HG02970 (cell line): ENCODE results near the gene GNAZ.

ENCODE experiments used
- ATAC-seq: cut with Tn5 transposase; IDR thresholded peaks from one replicate; pipeline ENCODE4 v1.9.1; 2021; ENCODE audit warnings: mild to moderate bottlenecking, moderate library complexity, moderate number of reproducible peaks; ENCODE audit not compliant: unreplicated experiment, low FRiP score

The GNAZ gene

DNA sequence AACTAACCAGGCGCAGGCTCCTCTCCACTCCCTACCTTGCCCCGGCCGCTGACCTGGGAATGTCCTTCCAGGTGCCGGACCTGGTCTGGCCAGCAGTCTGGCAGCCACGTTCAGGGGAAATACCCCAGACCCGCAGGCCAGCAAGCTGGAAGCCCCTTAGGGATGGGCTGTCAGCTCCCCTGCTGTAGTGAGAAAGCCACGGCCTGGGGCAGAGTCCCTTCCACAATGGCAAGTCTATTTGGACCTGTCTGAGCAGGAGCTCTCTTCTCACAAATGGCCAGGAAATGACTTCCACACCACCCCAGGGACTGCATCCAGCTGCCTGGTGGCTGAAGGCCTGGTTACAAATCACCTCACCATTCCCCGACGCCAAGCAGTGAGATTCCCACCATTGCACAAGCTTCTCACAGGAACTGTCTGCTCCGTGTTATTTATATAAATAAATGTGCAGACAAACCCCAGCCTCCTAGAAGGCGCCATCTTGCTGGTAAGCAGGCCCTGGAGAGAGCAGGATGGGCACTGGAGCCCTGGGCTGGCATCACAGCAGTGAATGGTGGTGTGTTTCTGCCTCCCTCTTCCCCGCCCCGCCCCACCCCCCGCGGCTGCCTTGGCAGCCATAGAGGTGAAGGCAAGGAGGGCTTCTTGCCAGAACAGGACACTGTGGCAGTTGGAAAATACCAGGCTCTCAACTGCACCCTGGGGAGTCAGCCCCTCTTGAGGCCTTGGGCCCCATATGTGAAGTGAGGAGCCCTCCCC lies 47.8 kb downstream of the GNAZ start:
- ATAC-seq: no peak

GRCh38 chr22:23118647-23119493 lies 48.6 kb downstream of the GNAZ start:
- ATAC-seq: no peak

DNA sequence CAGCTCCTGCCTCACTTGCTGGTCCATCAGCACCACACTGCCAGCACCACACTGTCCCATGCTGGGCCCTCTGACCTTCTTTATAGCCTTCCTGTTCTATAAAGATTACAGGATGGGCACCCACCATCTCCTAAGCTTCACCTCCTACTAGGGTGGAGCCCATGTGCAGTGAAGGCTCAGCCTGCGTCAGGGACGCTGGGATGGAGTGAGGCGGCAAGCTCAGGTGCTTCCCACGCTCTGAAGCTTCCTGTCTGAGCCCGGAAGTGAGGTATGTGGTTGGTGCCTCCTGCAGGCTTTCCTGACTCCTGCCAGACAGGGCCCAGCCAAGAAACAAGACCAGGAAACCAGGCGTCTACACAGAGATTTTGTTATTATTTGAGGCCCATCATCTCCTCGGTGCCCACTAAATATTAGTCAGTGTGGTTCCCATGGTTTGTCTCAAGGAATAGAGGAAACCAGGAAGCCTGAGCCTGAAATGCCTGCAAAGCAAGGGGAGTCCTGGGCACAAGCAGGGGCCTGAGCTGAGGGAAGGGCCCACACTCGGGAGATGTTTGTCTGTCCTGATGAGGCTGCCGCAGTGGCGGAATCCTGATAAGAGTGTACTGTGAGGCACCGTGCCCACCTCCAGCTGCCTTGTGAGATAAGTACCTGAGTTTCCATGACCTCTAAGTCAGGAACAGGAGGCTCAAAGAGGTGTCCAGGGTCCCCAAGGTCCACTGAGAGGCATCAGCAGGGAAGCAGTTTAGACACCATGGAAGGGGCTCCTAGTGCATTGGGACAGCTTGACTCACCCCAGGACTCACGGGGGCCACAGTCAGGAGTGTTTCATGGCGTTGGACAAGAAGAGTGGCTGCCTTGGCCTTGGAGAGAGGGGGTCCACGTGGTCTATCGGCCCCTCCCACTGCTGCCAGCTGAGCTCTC lies 49.4 kb downstream of the GNAZ start:
- no peak for ATAC-seq

DNA sequence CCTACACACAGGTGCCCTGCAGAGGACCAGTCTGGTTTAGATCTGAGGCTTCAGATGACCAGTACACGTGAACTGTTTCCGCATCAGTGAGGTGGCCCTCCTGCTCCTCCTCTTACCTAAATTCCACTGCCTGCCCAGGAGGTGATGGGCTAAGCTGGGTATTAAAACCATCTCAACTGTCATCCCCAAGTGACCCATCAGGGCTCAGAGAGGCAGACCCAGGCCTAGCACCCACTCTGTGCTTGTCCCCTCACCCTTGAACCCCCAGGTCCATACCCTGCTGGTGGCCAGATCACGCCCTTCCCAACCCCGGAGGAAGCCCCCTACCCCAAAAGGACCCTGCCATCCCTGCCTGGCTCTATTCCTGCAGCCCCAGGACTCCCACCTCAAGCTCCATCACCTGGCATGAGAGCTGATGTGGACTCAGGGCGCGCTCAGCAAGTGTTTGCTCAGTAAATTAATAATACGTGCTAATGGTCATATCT lies 50.1 kb downstream of the GNAZ start:
- ATAC-seq: no peak

- no peak for ATAC-seq
These were observed 50.7 kb downstream of the GNAZ start for GRCh38 chr22:23121000-23121421.

GRCh38 chr22:23121424-23121823 lies 51.1 kb downstream of the GNAZ start:
- ATAC-seq: no peak

GRCh38 chr22:23122216-23122957 lies 52.1 kb downstream of the GNAZ start:
- no peak for ATAC-seq

DNA sequence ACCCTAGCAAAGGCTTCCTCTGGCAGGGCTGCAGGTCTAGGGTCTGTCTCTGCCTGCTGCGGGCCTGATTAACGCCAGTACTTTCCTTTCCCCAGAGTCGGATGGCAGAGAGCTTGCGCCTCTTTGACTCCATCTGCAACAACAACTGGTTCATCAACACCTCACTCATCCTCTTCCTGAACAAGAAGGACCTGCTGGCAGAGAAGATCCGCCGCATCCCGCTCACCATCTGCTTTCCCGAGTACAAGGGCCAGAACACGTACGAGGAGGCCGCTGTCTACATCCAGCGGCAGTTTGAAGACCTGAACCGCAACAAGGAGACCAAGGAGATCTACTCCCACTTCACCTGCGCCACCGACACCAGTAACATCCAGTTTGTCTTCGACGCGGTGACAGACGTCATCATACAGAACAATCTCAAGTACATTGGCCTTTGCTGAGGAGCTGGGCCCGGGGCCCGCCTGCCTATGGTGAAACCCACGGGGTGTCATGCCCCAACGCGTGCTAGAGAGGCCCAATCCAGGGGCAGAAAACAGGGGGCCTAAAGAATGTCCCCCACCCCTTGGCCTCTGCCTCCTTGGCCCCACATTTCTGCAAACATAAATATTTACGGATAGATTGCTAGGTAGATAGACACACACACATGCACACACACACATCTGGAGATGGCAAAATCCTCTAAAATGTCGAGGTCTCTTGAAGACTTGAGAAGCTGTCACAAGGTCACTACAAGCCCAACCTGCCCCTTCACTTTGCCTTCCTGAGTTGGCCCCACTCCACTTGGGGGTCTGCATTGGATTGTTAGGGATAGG lies 52.9 kb downstream of the GNAZ start:
- ATAC-seq: no peak

GRCh38 chr22:23123804-23124254 lies 53.5 kb downstream of the GNAZ start:
- ATAC-seq: no peak

GRCh38 chr22:23124611-23125511 lies 54.5 kb downstream of the GNAZ start:
- no peak for ATAC-seq

GRCh38 chr22:23125512-23126103 lies 55.3 kb downstream of the GNAZ start:
- no peak for ATAC-seq

- ATAC-seq: no peak
These were observed 56.1 kb downstream of the GNAZ start for GRCh38 chr22:23126165-23127054.

GRCh38 chr22:23127055-23127756 lies 56.9 kb downstream of the GNAZ start:
- ATAC-seq: no peak

- no peak for ATAC-seq
These were observed 57.5 kb downstream of the GNAZ start for GRCh38 chr22:23127788-23128187.

DNA sequence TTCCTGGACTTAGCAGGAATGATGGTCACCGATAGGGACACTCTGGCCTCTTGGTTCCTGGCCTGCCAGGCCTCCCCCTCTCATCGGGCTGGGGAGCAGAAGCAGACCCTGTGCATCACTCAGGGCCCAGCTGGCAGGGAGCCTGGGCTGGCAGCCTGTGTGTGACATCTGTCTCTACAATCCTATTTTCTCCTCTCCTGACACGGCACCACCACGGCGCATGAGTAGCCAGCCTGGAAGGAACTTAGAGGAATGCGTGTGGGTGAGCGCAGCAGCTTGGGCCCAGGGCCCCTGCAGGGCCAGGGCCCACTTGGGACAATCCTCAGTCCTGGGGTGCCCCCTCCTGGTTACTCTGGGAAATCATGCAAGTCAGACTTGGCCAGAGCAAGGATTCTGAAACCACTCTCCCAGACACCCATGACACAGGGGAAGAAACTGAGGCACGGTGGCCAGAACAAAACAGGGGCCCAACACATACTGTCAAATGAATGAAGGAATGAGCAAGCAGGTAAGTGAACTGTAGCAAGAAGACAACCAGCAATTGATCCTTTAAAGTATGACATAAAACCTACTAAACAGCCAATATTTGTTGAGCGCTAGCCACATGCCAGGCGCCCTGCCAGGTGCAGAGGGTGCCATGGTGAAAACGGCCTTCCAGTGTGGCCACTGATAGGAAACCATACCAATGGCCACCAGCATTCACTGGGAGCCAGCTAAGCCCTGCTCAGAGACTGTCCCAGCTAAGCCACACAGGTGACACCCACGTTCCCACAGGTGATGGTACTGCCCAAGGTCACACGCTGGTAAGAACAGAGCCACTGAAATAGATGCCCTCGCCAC lies 58.2 kb downstream of the GNAZ start:
- ATAC-seq: no peak
